ENCODE data around the gene PTCD2. TPM values are rescaled to one million over a fixed set of nuclear protein-coding genes. Genes with fewer than 3 reads are reported as not detected.
"Not testable (repeated sequence)": the region's sequence is repeated elsewhere in the genome, so short reads cannot be mapped to it uniquely, and the experiment has no call there.

Gene PTCD2
- total RNA-seq, 4 donors from 2014 or later, result 3.1 to 8.7 (median 5.7) TPM

DNA sequence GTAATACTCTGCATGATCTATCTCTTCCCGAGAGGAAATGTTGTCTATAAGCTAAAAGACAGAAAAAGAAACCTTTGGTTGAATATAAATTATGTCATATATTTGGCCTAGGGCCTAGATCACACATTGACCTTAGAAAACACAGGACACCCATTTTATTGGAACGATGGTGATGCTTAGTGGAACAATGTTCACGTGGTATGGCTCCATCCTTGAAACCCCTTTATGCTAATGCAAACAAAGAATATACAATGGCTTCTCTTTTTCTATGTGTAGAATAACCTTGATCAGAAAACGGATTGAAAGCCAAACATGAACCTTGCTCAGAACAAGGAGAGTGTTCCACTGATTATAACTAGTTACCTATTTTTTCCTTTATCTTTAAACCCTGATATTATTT, 24.6 kb upstream of the PTCD2 start:
- H3K4me3 ChIP-seq, result no peak overlapping the region
- no peak for DNase-seq
- intact Hi-C loops (cut with DNase I), result no loop called here
- no peaks in the 10 kb centered on the region for H3K9me3 ChIP-seq
- peaks cover 0 to 48% (median 0%) of the 10 kb centered on the region in 3 donors for H3K36me3 ChIP-seq
- 81 to 86% methylated on average over 4 of the region's 4 CpGs for WGBS, 2 donors
- no peak overlapping the region for H3K27ac ChIP-seq
- H3K4me1 ChIP-seq, result no peaks in the 10 kb centered on the region
- H3K27me3 ChIP-seq, result no peaks in the 10 kb centered on the region
- TF ChIP-seq, protein P1, sequence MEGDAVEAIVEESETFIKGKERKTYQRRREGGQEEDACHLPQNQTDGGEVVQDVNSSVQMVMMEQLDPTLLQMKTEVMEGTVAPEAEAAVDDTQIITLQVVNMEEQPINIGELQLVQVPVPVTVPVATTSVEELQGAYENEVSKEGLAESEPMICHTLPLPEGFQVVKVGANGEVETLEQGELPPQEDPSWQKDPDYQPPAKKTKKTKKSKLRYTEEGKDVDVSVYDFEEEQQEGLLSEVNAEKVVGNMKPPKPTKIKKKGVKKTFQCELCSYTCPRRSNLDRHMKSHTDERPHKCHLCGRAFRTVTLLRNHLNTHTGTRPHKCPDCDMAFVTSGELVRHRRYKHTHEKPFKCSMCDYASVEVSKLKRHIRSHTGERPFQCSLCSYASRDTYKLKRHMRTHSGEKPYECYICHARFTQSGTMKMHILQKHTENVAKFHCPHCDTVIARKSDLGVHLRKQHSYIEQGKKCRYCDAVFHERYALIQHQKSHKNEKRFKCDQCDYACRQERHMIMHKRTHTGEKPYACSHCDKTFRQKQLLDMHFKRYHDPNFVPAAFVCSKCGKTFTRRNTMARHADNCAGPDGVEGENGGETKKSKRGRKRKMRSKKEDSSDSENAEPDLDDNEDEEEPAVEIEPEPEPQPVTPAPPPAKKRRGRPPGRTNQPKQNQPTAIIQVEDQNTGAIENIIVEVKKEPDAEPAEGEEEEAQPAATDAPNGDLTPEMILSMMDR (IDR thresholded peaks at IDR 0.05), result no peak
- no peak for TF ChIP-seq POLR2A (IDR thresholded peaks at IDR 0.05)

DNA sequence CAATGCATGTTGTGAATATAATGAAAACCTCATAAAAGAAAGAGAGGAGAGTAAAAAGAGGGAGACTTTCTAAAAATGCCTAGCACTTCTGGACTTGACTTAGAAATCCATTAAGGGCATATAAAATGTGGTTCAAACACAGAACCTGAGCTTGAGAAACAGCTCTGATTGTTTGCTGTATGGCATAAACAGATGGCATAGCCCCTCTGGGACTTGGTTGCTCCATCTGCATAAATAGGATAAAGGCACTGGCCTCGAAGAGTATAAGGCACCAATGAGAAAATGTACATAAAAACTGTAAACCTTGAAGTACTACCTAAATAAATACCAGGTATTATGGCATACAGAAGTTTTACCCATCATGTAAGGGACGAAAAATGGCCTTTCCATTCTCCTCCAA, 23.9 kb upstream of the PTCD2 start:
- H3K36me3 ChIP-seq, result peaks cover 0 to 41% (median 0%) of the 10 kb centered on the region in 3 donors
- no peak overlapping the region for H3K4me3 ChIP-seq
- H3K27ac ChIP-seq, result no peak overlapping the region
- no peaks in the 10 kb centered on the region for H3K27me3 ChIP-seq
- DNase-seq, result no peak
- H3K4me1 ChIP-seq, result no peaks in the 10 kb centered on the region
- TF ChIP-seq, protein P1 (IDR thresholded peaks at IDR 0.05), result no peak
- no peak for TF ChIP-seq POLR2A (IDR thresholded peaks at IDR 0.05)
- WGBS, 2 donors, result 83 to 98% methylated on average over 2 of the region's 2 CpGs
- intact Hi-C loops (cut with DNase I), result no loop called here
- H3K9me3 ChIP-seq, result no peaks in the 10 kb centered on the region

DNA sequence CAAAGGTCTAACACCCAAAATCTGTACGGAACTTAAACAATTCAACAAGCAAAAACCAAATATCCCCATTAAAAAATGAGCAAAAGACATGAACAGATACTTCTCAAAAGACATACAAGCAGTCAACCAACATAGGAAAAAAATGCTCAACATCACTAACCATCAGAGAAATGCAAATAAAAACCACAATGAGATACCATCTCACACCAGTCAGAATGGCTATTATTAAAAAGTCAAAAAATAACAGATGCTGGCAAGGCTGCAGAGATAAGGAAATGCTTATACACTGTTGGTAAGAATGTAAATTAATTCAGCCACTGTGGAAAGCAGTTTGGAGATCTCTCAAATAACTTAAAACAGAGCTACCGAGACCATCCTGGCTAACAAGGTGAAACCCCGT, 22.0 kb upstream of the PTCD2 start:
- H3K4me3 ChIP-seq; DNase-seq; H3K27me3 ChIP-seq; intact Hi-C loops (cut with DNase I); H3K9me3 ChIP-seq; H3K4me1 ChIP-seq; H3K27ac ChIP-seq: not testable (repeated sequence)
- 77 to 93% methylated on average over 3 of the region's 3 CpGs for WGBS, 2 donors
- peaks cover 0 to 42% (median 0%) of the 10 kb centered on the region in 3 donors for H3K36me3 ChIP-seq

DNA sequence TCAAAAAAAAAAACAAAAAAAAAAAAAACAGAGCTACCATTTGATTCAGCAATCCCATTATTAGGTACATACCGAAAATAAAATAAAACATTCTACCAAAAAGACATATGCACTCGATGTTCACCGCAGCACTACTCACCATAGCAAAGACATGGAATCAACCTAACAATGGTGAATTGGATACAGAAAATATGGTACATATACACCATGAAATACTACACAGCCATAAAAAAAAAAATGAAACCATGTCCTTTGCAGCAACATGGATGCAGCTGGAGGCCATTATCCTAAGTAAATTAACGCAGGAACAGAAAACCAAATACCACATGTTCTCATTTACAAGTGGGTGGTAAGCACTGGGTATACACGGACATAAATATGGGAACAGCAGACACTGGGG, 21.5 kb upstream of the PTCD2 start:
- no peak for DNase-seq
- no peak overlapping the region for H3K27ac ChIP-seq
- TF ChIP-seq POLR2A (IDR thresholded peaks at IDR 0.05), result no peak
- H3K36me3 ChIP-seq, result peaks cover 0 to 41% (median 0%) of the 10 kb centered on the region in 3 donors
- no peaks in the 10 kb centered on the region for H3K27me3 ChIP-seq
- no peaks in the 10 kb centered on the region for H3K4me1 ChIP-seq
- 91 to 93% methylated on average over 5 of the region's 5 CpGs for WGBS, 2 donors
- no peaks in the 10 kb centered on the region for H3K9me3 ChIP-seq
- no peak overlapping the region for H3K4me3 ChIP-seq
- intact Hi-C loops (cut with DNase I), result no loop called here

DNA sequence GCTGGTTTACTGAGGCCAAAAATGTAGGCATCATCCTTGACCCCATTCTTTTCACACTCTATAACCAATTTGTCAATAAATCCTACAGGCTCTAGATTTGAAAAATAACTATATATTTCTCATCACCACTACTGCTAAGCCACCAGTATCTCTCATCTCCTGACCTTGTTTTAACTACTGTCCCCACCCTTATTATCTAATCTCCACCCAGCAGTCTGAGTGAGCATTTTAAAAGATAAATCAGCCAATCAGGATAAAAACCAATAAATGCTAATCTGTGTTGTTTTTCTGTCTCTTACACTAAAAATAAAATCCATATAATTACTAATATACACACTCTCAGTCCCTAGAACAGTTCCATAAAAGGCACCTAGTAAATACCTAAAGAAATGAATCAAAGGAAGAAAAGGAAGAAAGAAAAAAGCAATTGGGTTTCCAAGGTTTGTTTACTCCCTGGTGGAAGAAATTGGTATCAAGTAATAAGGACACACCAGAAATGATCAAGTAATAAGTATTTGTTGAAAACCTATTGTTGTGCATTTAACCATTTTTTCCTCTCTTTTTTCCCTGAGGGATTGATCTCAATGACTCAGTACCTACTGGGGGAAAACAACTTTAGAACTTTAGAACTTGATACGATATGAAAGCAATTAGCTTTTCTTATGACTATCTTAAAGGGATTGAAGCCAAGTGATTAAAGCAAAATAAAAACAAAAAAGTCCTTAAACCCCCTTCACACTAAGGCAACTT, 19.4 kb upstream of the PTCD2 start:
- Histone ChIP-seq H3K9me3 (no peaks in the 10 kb centered on the region), H3K4me3 (no peak overlapping the region), H3K4me1 (peaks cover 0 to 5% (median 0%) of the 10 kb centered on the region in 3 donors), H3K36me3 (peaks cover 0 to 26% (median 0%) of the 10 kb centered on the region in 3 donors), H3K27ac (no peak overlapping the region), H3K27me3 (no peaks in the 10 kb centered on the region)
- intact Hi-C loops (cut with DNase I), result no loop called here
- WGBS, 2 donors, result 16 to 40% methylated on average over 1 of the region's 1 CpG
- no peak for DNase-seq
- TF ChIP-seq, protein P1 (IDR thresholded peaks at IDR 0.05), result no peak
- no peak for TF ChIP-seq POLR2A (IDR thresholded peaks at IDR 0.05)

DNA sequence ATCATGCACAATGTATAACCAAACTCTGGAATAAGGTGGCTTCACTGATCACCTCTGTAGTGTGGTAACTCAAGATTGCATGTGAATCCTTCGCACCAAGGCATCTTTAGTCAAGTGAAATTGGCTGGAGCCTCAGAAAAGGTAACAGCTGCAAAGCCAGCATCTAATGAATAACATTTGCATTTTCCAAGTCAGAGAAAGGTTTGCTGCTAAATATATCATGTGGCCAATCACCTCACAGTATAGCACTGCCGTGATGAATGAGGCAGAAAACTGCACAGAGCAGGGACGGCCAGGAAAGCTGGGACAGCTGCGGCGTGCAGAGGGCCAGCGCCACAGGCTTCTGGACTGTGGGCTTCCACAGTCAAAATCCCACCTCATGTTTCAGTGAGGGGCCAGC, 18.6 kb upstream of the PTCD2 start:
- Histone ChIP-seq H3K27ac (no peak overlapping the region), H3K36me3 (peaks cover 0 to 20% (median 0%) of the 10 kb centered on the region in 3 donors), H3K4me3 (no peak overlapping the region), H3K27me3 (no peaks in the 10 kb centered on the region), H3K9me3 (no peaks in the 10 kb centered on the region), H3K4me1 (peaks cover 0 to 6% (median 0%) of the 10 kb centered on the region in 3 donors)
- DNase-seq, result no peak
- 86 to 87% methylated on average over 3 to 6 of the region's 6 CpGs for WGBS, 2 donors
- no peak for TF ChIP-seq POLR2A (IDR thresholded peaks at IDR 0.05)
- TF ChIP-seq, protein P1 (IDR thresholded peaks at IDR 0.05), result no peak
- intact Hi-C loops (cut with DNase I), result no loop called here

Data from esophagus squamous epithelium (tissue), 5 donors.